AG09319 (cell line): ENCODE data around the gene RDM1.

Experiments
- DNase-seq: peaks from one replicate; pipeline ENCODE4 v3.0.0-alpha.2; 2010; ENCODE audit warnings: low read depth; ENCODE audit errors: extremely low read depth
- TF ChIP-seq, protein P1 (sequence below): IDR thresholded peaks from 2 replicates; pipeline ENCODE4 v1.5.1; 2011; ENCODE audit warnings: low read depth, mild to moderate bottlenecking, inconsistent platforms, low read length, moderate library complexity

Gene RDM1

DNA sequence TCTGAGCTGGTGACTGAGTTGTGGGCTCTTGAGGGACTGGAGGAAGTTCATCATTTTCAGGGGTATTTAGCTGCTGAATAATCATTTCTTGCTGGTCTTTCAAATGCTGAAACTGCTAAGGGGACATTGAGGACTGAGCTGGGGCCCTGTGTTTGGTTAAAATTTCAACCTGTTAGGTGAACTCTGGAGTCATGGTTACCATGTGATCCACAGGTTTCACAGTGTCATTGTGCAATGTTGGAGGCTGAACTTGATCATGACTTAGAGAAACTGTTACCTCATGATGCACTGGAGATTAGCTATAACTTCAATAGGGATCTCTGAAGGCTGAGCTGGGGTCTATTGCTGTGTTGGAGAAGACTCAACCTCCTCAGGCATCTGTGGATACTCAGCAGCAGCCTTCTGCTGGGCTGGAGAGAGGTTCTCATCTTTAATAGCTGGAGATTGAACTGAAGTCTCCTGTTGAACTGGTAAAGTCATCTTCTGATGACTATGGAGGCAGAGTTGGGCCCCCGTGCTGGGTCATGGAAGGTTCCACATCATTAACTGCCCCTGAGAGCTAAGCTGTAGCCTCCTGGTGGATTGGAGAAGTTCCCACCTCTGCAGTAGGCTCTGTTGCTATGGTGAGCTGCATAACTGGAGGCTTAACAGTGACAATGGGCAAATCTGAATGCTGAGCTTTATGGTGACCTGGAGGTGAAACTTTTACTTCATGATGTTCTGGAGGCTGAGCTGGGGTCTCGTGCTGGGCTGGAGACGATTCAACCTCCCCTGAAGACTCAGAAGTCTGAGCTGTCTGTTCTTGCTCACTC is 15.2 kb downstream of the RDM1 start:
- TF ChIP-seq, protein P1, sequence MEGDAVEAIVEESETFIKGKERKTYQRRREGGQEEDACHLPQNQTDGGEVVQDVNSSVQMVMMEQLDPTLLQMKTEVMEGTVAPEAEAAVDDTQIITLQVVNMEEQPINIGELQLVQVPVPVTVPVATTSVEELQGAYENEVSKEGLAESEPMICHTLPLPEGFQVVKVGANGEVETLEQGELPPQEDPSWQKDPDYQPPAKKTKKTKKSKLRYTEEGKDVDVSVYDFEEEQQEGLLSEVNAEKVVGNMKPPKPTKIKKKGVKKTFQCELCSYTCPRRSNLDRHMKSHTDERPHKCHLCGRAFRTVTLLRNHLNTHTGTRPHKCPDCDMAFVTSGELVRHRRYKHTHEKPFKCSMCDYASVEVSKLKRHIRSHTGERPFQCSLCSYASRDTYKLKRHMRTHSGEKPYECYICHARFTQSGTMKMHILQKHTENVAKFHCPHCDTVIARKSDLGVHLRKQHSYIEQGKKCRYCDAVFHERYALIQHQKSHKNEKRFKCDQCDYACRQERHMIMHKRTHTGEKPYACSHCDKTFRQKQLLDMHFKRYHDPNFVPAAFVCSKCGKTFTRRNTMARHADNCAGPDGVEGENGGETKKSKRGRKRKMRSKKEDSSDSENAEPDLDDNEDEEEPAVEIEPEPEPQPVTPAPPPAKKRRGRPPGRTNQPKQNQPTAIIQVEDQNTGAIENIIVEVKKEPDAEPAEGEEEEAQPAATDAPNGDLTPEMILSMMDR = no peak
- DNase-seq = no peak

DNA sequence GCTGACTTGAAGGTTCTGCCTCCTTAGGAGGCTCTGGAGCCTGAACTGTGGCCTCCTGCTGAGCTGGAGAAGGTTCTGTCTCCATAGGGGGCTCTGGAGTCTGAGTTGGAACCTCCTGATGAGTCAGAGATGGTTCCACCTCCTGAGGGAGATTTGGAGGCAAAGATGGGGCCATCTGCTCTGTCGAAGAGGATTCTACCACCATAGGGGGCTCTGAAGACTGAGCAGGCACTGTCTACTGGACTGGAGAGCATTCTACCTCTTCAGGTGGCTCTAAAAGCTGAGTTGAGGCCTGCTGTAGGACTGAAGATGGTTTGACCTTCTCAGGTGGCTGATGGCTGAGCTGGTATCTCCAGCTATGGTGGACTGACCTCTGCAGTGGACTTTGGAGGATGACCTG is 16.2 kb downstream of the RDM1 start:
- TF ChIP-seq, protein P1 = no peak

DNA sequence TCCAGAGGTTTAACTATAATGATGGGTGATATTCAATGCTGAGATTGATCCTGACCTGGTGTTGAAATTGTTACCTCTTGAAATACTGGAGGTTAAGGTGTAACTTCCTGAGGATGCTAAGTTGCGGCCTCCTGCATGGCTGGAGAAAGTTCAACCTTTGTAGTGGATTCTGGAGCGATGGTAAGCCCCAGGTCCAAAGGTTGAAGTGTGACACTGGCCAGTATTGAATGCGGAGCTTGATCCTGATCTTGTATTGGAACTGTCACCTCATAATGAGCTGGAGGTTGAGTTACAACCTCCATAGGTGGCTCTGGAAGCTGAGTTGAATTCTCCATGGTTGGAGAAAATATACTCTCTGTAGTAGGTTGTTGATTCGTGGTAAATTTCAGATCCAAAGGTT is 17.0 kb downstream of the RDM1 start:
- DNase-seq = no peak
- TF ChIP-seq, protein P1 = no peak

More for the DNA sequence above, 16.2 kb downstream of the RDM1 start:
- no peak for DNase-seq

DNA sequence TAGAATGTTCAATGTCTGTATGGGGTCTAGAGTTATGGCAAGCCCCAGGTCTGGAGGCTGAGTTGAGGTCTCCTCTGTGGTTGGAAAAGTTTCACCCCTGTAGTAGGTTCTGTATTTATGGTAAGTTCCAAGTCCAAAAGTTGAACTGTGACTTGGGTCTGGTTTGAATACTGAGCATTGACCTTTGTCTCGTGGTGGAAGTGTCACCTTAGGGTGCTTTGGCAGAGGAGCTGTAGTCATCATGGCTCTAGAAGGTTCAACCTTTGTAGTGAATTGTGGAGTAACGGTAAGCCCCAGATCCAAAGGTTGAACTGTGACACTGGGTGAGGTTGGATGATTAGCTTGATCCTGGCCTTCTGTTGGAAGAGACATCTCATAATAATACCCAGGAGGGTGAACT is 17.6 kb downstream of the RDM1 start:
- no peak for DNase-seq
- TF ChIP-seq, protein P1 = no peak

DNA sequence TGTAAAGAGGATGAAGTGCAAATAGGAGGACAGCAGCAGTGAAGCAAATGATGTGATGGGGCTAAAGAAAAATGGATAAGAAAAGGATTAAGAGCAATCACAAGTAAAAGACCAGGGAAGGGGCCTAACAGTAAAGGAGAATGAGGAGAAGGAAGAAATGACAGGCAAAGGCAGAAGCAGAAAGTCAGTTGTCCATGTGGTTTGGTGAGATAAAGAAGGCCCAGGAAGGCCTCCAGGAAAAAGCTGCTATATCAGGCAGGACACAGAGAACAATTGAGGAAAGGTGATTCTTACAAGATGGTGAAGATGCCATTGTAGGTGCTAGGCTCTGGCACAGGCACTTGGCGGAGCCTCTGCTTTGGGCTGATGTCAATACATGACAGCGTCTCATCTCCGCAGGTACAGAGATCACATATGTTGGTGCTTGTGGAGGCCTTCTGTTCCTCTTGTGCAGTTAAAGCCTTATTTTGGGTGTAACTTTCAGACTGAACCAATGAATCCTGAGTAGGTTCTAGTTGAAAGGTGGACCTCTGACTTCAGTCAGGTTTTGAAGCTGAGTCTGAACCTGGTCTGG is 18.1 kb downstream of the RDM1 start:
- TF ChIP-seq, protein P1 = no peak
- DNase-seq = no peak

DNA sequence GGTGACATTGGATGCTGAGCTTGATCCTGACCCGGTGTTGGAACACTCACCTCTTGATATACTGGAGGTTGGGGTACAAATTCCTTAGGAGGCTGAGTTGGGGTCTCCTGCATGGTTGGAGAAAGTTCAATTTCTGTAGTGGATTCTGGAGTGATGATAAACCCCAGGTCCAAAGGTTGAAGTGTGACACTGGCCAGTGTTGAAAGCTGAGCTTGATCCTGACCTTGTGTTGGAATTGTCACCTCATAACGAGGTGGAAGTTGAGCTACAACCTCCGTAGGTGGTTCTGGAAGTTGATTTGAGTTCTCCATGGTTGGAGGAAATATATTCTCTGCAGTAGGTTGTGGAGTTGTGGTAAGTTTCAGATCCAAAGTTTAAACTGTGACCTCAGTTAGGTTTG is 21.2 kb downstream of the RDM1 start:
- no peak for DNase-seq
- TF ChIP-seq, protein P1 = no peak

DNA sequence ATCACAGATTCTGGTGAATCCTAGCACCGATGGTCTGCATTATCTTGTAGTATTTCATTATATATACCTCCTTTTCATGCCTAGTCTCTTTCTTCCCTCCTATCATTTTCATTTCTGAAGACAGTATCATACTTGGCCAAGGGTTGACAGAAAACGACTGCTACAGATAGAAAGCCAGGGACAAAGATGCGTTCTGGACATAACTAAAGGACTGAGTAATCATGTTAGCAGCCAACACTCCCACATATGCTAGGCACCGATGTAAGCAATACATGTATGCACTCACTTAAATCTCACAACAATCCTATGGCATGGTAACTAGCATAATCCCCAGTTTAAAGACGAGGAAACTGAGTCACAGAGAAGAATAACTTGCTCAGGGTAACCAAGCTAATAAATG is 22.9 kb downstream of the RDM1 start:
- no peak for DNase-seq
- TF ChIP-seq, protein P1 = no peak
